DOHH2 (cell line): ENCODE data around the gene ATAD3C.

Experiments used
- H3F3A ChIP-seq: fragments of 200-600 bp; sonication (generic), shearing (Covaris generic); 2 replicates; pipeline ENCODE4 v1.6.0; 2016; ENCODE audit warnings: antibody characterized with exemption, mild to moderate bottlenecking; ENCODE audit not compliant: control insufficient read depth, insufficient read depth
- H3K27ac ChIP-seq: fragments of 200-600 bp; sonication (generic); 2 replicates; pipeline ENCODE4 v1.5.1; 2014; ENCODE audit warnings: low read depth, mild to moderate bottlenecking, low read length, moderate library complexity
- H3K27me3 ChIP-seq: fragments of 200-600 bp; sonication (generic); 2 replicates; pipeline ENCODE4 v1.6.1; 2014; ENCODE audit warnings: mild to moderate bottlenecking, low read length, mixed read lengths; ENCODE audit not compliant: control insufficient read depth
- H3K36me3 ChIP-seq: fragments of 200-600 bp; sonication (generic); 2 replicates; pipeline ENCODE4 v1.6.1; 2014; ENCODE audit warnings: mild to moderate bottlenecking, low read length, moderate library complexity, mixed read lengths; ENCODE audit not compliant: control insufficient read depth
- H3K4me1 ChIP-seq: fragments of 200-600 bp; sonication (generic); 2 replicates; pipeline ENCODE4 v1.6.1; 2014; ENCODE audit warnings: mild to moderate bottlenecking, low read length, mixed read lengths; ENCODE audit not compliant: control insufficient read depth
- H3K4me2 ChIP-seq: fragments of 200-600 bp; sonication (generic); 2 replicates; pipeline ENCODE4 v1.6.0; 2014; ENCODE audit warnings: mild to moderate bottlenecking, low read length, moderate library complexity
- H3K4me3 ChIP-seq: fragments of 200-600 bp; sonication (generic); 2 replicates; pipeline ENCODE4 v1.5.1; 2014; ENCODE audit warnings: mild to moderate bottlenecking, low read length, mixed read lengths
- H3K79me2 ChIP-seq: fragments of 200-600 bp; sonication (generic); 2 replicates; pipeline ENCODE4 v1.6.1; 2014; ENCODE audit warnings: mild to moderate bottlenecking, low read length, mixed read lengths; ENCODE audit not compliant: control insufficient read depth
- H3K9me2 ChIP-seq: fragments of 200-600 bp; sonication (generic); replicated peaks from 2 replicates; pipeline ENCODE4 v1.6.1; 2014; ENCODE audit warnings: mild to moderate bottlenecking, low read length, mixed read lengths; ENCODE audit not compliant: control insufficient read depth
- H3K9me3 ChIP-seq: fragments of 200-600 bp; sonication (generic); 2 replicates; pipeline ENCODE4 v1.6.1; 2014; ENCODE audit warnings: antibody characterized with exemption, low read length, mixed read lengths; ENCODE audit not compliant: control insufficient read depth, insufficient read depth
- H4K20me1 ChIP-seq: fragments of 200-600 bp; sonication (generic); 2 replicates; pipeline ENCODE4 v1.6.0; 2014; ENCODE audit warnings: low read depth, mild to moderate bottlenecking, antibody characterized with exemption, low read length, moderate library complexity; ENCODE audit not compliant: control insufficient read depth, insufficient read depth
- EZH2phosphoT487 ChIP-seq: fragments of 200-600 bp; sonication (generic); IDR thresholded peaks from 2 replicates; pipeline ENCODE4 v1.6.1; 2017; ENCODE audit warnings: borderline replicate concordance, mild to moderate bottlenecking, antibody characterized with exemption, low read length, moderate library complexity, mixed read lengths
- TF ChIP-seq, protein P1 (sequence below): fragments of 200-600 bp; sonication (generic); IDR thresholded peaks from one replicate; pipeline ENCODE4 v1.5.1; 2014; ENCODE audit warnings: antibody characterized with exemption, mild to moderate bottlenecking, low read depth, low read length; ENCODE audit not compliant: poor library complexity, severe bottlenecking

Gene ATAD3C

DNA sequence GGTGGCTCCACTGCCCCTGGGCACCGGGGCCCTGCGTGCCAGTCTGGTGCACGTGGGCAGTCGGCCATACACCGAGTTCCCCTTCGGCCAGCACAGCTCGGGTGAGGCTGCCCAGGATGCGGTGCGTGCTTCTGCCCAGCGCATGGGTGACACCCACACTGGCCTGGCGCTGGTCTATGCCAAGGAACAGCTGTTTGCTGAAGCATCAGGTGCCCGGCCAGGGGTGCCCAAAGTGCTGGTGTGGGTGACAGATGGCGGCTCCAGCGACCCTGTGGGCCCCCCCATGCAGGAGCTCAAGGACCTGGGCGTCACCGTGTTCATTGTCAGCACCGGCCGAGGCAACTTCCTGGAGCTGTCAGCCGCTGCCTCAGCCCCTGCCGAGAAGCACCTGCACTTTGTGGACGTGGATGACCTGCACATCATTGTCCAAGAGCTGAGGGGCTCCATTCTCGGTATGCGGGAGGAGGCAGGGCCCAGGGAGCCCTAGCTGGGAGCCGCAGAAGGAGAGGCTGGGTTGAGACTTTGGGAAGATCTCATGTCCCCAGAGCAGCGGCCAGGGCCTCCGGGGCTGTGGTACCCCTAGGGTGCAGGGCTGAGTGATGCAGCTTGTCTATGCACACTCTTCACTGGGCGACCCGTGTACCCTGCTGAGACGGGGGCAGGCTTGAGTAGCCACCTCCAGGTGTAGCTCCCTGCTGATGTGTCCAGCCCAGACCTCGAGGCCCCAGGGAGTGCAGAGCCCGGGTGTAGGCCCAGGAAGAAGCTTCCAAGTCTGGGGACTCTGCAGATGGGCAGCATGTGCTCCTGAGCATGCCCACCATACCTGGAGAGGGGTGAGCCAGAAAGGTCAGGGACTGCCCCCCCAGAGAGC, 12.2 kb upstream of the ATAD3C start:
- H4K20me1 ChIP-seq: no peaks in the 10 kb centered on the region
- H3K27ac ChIP-seq: no peak overlapping the region
- no peaks in the 10 kb centered on the region for H3K9me2 ChIP-seq
- H3K27me3 ChIP-seq: peaks cover 29% of the 10 kb centered on the region
- TF ChIP-seq EZH2phosphoT487: no peak
- TF ChIP-seq, protein P1, sequence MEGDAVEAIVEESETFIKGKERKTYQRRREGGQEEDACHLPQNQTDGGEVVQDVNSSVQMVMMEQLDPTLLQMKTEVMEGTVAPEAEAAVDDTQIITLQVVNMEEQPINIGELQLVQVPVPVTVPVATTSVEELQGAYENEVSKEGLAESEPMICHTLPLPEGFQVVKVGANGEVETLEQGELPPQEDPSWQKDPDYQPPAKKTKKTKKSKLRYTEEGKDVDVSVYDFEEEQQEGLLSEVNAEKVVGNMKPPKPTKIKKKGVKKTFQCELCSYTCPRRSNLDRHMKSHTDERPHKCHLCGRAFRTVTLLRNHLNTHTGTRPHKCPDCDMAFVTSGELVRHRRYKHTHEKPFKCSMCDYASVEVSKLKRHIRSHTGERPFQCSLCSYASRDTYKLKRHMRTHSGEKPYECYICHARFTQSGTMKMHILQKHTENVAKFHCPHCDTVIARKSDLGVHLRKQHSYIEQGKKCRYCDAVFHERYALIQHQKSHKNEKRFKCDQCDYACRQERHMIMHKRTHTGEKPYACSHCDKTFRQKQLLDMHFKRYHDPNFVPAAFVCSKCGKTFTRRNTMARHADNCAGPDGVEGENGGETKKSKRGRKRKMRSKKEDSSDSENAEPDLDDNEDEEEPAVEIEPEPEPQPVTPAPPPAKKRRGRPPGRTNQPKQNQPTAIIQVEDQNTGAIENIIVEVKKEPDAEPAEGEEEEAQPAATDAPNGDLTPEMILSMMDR: no peak
- no peaks in the 10 kb centered on the region for H3K9me3 ChIP-seq
- no peaks in the 10 kb centered on the region for H3F3A ChIP-seq
- no peak overlapping the region for H3K4me3 ChIP-seq
- no peak overlapping the region for H3K4me2 ChIP-seq
- no peaks in the 10 kb centered on the region for H3K79me2 ChIP-seq
- H3K36me3 ChIP-seq: no peaks in the 10 kb centered on the region
- H3K4me1 ChIP-seq: 0 out of 2 replicates have a peak, but pooled peaks cover 5% of the 10 kb centered on the region

DNA sequence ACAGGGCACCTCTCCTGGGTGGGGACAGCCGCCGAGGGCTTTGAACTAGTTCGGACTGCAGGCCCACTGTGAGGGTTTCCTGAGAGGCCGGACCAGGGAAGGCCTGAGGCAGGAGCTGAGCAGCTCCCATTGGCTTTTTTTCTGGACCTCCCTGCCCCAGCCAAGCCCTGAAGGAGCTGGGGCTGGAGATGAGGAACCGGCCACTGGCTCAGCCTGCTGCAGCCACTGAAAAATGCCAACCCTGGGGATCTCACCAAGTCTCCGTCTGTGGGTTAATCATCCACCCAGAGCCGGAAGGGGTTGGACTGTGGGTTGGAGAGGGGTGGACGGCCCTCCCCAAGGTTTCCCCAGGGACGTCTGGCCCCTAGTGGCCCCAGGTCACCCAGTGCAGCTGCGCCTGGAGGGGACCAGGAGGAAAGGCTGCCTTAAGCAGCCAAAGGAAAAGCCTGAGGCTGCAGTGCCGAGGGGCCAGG, 11.5 kb upstream of the ATAD3C start:
- Histone ChIP-seq H3K4me1 (0 out of 2 replicates have a peak, but pooled peaks cover 5% of the 10 kb centered on the region), H4K20me1 (no peaks in the 10 kb centered on the region), H3F3A (no peaks in the 10 kb centered on the region), H3K79me2 (no peaks in the 10 kb centered on the region), H3K27me3 (peaks cover 24% of the 10 kb centered on the region), H3K9me2 (no peaks in the 10 kb centered on the region), H3K36me3 (no peaks in the 10 kb centered on the region), H3K9me3 (no peaks in the 10 kb centered on the region), H3K4me2 (no peak overlapping the region), H3K4me3 (no peak overlapping the region), H3K27ac (no peak overlapping the region)
- TF ChIP-seq EZH2phosphoT487: no peak
- TF ChIP-seq, protein P1: no peak

GRCh38 chr1:1438531-1439381, 10.7 kb upstream of the ATAD3C start:
- Histone ChIP-seq H3K27ac (no peak overlapping the region), H3K36me3 (no peaks in the 10 kb centered on the region), H3K79me2 (no peaks in the 10 kb centered on the region)

More at GRCh38 chr1:1438531-1439381, 10.7 kb upstream of the ATAD3C start:
- Histone ChIP-seq H3K9me3 (no peaks in the 10 kb centered on the region), H3F3A (no peaks in the 10 kb centered on the region), H3K4me2 (no peak overlapping the region), H3K4me3 (no peak overlapping the region), H3K9me2 (no peaks in the 10 kb centered on the region), H4K20me1 (no peaks in the 10 kb centered on the region), H3K4me1 (0 out of 2 replicates have a peak, but pooled peaks cover under 1% of the 10 kb centered on the region), H3K27me3 (peaks cover 16% of the 10 kb centered on the region)
- TF ChIP-seq EZH2phosphoT487: no peak
